HS-27A (cell line): ENCODE measurements around the gene DDX10.

Experiments used
- DNase-seq: peaks from one replicate; pipeline ENCODE4 v3.0.0-alpha.2; 2012; ENCODE audit warnings: low read depth, missing footprints

Gene DDX10

DNA sequence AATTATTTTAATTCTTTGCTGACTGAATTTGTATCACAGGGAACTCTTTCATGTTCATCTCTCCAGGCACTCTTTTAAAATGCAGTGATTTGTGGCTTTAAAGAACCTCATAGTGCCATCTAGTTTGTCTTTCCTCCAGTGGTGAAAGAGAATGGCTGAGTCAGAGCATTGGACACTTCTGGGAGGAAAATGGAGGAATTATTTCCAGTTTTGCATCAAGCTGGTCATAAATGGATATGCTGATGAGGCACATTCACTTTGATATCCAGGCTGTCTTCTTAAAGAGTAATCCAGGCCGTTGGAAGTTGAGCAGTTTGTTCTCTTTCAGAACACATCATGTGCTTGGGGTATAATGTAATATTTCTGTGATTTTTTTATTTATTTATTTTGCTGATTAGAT is 273.7 kb downstream of the DDX10 start:
- DNase-seq, result no peak

- DNase-seq, result no peak
These were observed 274.3 kb downstream of the DDX10 start for GRCh38 chr11:108939135-108939534.

DNA sequence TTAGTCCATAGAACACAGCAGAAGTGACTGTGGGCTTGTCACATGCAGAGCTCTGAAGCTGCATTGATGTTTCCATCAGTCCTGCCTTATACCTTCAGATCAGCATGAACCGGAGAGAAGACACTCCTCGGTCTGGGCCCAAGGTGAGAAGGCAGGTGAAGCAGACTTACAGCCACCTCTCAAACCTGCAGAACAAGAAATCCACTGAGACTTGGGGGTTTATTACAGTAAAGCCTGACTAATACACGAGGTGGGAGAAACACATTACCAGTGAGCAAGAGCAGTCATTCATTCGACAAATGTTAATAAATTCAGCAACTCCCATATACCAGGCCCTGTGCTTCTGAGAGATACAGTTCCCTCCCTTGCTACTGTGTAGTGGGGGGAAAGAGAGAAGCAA is 279.0 kb downstream of the DDX10 start:
- no peak for DNase-seq

GRCh38 chr11:108944471-108945178 is 279.8 kb downstream of the DDX10 start:
- DNase-seq, result no peak

DNA sequence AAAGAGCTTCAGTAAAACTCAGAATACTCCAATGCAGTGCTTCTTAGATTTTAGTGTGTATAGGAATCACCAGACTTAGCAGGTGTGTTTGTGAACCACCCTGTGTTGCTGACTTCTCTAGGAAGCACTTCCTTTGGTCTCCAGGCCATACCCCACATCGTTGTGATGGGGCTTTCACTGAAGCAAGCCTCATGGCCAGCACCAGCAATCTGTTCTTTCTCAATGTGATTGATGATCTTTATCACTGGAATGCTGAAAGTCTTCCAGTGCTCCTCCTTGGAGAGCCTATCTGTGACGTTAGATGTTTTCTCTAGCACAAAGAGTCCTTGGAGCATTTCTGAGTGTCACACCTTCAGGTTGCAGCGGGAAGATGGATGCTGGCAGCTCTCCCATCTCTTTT is 280.5 kb downstream of the DDX10 start:
- DNase-seq, result no peak

DNA sequence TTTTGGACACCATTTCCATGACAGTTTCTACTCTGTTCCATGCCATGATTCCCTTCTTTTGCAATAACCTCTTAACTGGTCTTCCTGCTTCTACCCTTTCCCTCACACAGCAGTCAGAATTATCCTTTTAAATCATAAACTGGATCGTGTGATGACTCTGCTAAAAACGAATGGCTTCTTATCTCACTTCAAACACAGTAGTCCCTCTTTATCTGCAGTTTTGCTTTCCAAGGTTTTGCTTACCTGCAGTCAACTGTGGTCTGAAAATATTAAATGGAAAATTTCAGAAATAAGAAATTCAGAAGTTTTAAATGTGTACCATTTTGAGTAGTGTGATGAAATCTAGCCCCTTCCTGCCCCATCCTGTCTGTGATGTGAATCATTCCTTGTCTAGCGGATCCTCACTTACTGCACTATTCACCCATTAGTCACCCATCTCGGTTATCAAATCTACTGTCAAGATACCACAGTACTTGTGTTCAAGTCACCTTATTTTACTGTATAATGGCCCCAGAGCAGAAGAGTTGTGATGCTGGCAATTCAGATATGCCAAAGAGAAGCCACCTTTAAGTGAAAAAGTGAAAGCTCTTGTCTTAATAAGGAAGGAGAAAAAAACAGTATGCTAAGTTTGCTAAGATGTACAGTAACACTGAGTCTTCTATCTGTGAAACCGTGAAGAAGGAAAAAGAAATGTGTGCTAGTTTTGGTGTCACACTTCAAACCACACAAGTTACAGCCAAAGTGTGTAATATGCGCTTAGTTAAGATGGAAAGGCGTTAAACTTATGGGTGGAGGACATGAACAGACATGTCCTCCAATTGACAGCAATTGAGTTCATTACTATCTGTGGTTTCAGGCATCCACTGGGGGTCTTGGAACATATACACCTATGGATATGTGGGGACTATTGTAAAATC is 283.0 kb downstream of the DDX10 start:
- no peak for DNase-seq

DNA sequence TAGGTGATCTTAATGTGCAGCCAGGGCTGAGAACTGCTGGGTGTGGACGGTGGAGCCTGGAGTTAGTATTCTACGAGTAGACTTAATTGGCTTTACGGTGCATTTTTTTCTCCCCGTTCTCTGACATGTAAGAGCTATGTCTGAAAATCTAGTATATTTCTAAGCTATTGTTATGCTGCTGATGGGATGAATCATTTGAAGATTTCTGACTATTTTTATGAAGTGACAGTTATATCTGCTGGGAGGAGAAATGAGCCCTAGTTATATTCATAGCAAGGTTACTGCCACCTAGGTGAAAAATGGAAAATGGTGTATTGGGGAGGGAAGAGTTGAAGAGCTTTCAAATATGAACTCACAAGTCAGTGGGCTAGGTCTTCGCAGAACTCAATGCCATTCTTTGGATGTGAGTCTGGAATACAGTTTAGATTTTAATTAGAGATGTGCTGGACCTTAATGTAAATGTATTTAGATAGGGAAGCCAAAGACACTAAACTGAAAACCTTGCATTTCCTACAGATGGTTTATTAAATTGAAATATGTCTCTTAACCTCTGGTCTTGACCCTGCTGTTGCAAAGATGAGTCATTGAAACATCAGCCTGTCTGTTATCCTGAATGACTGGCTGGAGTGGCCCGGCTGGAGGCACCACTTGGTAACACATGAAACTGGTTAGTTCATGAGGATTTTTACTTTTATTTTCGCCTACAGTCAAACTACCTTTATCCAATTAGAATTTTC is 293.7 kb downstream of the DDX10 start:
- no peak for DNase-seq

DNA sequence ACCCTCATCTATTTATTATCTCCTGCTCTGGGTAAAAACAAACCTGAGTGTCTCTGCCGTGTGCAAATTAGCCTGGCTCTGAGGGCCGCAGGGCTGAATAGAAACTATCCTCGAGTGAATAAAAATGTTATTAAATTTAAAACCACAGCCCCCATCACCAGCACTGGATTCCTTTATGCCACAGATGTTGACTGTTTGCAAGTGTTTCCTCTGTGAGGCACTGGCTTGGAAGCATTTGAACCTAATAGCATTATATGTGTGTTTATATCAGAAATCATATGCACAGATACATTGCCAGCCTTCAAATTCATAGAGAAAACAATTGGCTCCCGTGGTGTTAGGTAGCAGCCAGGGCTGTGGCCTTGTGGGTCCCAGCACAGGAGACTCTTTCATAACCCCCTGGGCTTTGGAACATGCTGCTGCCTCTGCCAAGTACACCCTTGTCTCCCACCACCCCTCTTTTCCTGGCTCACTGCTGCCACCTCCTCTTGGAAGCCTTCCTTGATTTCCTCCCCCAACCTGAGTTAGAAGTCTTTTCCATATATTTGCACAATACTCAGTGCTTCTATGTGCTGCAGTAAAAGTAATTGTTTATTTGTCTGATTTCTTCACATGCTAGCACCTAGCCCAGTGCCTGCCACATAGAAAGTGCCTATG is 294.4 kb downstream of the DDX10 start:
- DNase-seq, result no peak

- DNase-seq, result no peak
These were observed 295.0 kb downstream of the DDX10 start for GRCh38 chr11:108959874-108960273.

- no peak for DNase-seq
These were observed 295.6 kb downstream of the DDX10 start for GRCh38 chr11:108960501-108960900.

- no peak for DNase-seq
These were observed 296.2 kb downstream of the DDX10 start for GRCh38 chr11:108961095-108961494.

DNA sequence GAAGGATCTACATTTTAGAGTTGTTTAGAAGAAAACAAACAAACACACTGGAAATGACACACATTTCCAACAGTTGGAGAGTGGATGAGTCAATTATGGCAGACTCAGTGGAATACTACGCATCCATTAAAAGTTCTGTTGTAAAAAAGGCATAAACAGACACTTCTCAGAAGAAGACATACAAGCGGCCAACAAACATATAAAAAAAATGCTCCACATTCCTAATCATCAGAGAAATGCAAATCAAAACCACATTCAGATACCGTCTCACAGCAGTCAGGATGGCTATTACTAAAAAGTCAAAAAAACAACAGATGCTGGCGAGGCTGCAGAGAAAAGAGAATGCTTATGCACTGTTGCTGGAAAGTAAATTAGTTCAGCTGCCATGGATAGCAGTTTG is 298.2 kb downstream of the DDX10 start:
- DNase-seq, result no peak

GRCh38 chr11:108965306-108966001 is 300.6 kb downstream of the DDX10 start:
- DNase-seq, result no peak

- DNase-seq, result no peak
These were observed 301.3 kb downstream of the DDX10 start for GRCh38 chr11:108966206-108966605.

GRCh38 chr11:108966978-108967377 is 302.1 kb downstream of the DDX10 start:
- no peak for DNase-seq

GRCh38 chr11:108967571-108967970 is 302.7 kb downstream of the DDX10 start:
- no peak for DNase-seq

DNA sequence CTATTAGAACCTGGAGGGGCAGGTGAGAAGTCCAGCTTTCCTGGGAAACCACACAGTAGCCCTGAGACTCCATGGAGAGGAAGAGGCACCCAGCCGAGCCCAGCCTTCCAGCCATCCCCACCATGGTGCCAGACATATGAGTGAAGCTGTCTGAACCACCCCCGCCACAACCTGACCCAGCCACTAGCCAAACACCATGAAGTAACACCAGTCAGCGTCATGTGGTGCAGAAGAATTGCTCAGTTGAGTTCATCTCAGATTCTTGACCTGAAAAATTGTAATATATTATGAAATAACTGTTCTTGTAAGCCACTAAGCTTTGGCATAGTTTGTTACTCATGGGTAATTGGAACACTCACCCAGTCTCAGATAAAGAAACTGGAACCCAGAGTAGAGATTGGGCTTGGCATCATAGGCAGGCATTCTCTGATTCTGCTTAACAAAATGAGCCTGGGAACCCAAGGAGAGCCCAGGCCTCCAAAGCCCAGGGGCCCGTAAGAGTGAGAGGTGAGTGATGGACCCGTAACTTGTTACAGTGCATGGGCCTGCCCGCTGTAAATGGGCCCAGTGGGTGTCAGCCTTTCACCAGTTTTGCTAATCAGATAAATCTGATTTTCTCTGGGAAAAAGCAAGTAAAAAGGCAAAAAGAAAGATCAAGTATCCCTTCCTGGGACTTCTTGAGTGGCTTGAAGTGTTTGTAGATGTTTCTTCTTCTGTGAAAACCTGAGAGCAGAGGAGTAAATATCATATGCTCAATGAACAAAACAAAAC is 305.5 kb downstream of the DDX10 start:
- DNase-seq, result no peak

GRCh38 chr11:108973402-108974162 is 308.7 kb downstream of the DDX10 start:
- peak; percentile 69 for DNase-seq

- DNase-seq, result no peak
These were observed 310.2 kb downstream of the DDX10 start for GRCh38 chr11:108975026-108975425.

GRCh38 chr11:108975641-108976071 is 310.8 kb downstream of the DDX10 start:
- DNase-seq, result no peak
